Measurements from ENCODE around the gene ESYT1. TPM values are rescaled to one million over a fixed set of nuclear protein-coding genes. Genes with fewer than 3 reads are reported as not detected.
A peak's percentile ranks its signal among the peaks of the same experiment; 100 is the strongest.

ESYT1 gene
- total RNA-seq, 4 donors from 2014 or later, result 151 to 245 (median 214) TPM

GRCh38 chr12:56119361-56119796, 8.7 kb upstream of the ESYT1 start:
- Histone ChIP-seq H3K9me3 (no peaks in the 10 kb centered on the region), H3K4me1 (peaks cover 50 to 71% (median 59%) of the 10 kb centered on the region in 4 donors), H3K4me3 (peak overlapping the region; percentile 66 to 86 (median 78)), H3K27ac (replicated peaks in 1 of 4) (peak overlapping the region; percentile 92 to 98 (median 94)), H3K27me3 (no peaks in the 10 kb centered on the region), H3K36me3 (peaks cover 11 to 27% (median 20%) of the 10 kb centered on the region in 4 donors)
- 0% methylated on average over 2 of the region's 2 CpGs for WGBS
- TF ChIP-seq POLR2AphosphoS5 (IDR thresholded peaks at IDR 0.05), result peak; percentile 67 to 87
- TF ChIP-seq EP300 (IDR thresholded peaks at IDR 0.05), result no peak
- peak; percentile 77 to 96 (median 80) for TF ChIP-seq CTCF (IDR thresholded peaks at IDR 0.05)
- no peak for DNase-seq (ENCODE audit: extremely low spot score)
- intact Hi-C loops (cut with DNase I), result loop anchor here (2.0 kb wide), 2 partner anchors 69 to 105 kb away; partner anchors contain the start of genes NABP2 and SMARCC2

GRCh38 chr12:56120158-56120846, 7.8 kb upstream of the ESYT1 start:
- Histone ChIP-seq H3K27me3 (no peaks in the 10 kb centered on the region), H3K9me3 (no peaks in the 10 kb centered on the region), H3K4me1 (peaks cover 54 to 76% (median 64%) of the 10 kb centered on the region in 4 donors), H3K27ac (replicated peaks in 1 of 4) (peak overlapping the region; percentile 92 to 98 (median 94)), H3K36me3 (peaks cover 11 to 27% (median 20%) of the 10 kb centered on the region in 4 donors), H3K4me3 (no peak overlapping the region)
- no peak for TF ChIP-seq POLR2AphosphoS5 (IDR thresholded peaks at IDR 0.05)
- TF ChIP-seq EP300 (IDR thresholded peaks at IDR 0.05), result no peak
- TF ChIP-seq POLR2A (IDR thresholded peaks at IDR 0.05; ENCODE audit: low read depth), result no peak
- TF ChIP-seq CTCF (IDR thresholded peaks at IDR 0.05), result no peak
- intact Hi-C loops (cut with DNase I), result loop anchor here (10.0 kb wide), 2 partner anchors 344 to 514 kb away; partner anchors contain the start of genes BAZ2A and SPRYD4
- DNase-seq (ENCODE audit: extremely low spot score), result no peak
- 77% methylated on average over 17 of the region's 17 CpGs for whole genome bisulfite sequencing

GRCh38 chr12:56121204-56121870, 6.7 kb upstream of the ESYT1 start:
- peaks cover 60 to 81% (median 69%) of the 10 kb centered on the region in 4 donors for H3K4me1 ChIP-seq
- H3K27me3 ChIP-seq, result no peaks in the 10 kb centered on the region
- H3K36me3 ChIP-seq, result peaks cover 11 to 27% (median 20%) of the 10 kb centered on the region in 4 donors
- WGBS, result 83% methylated on average over 11 of the region's 11 CpGs
- no peaks in the 10 kb centered on the region for H3K9me3 ChIP-seq
- TF ChIP-seq EP300 (IDR thresholded peaks at IDR 0.05), result no peak
- no peak for TF ChIP-seq POLR2A (IDR thresholded peaks at IDR 0.05; ENCODE audit: low read depth)
- no peak for TF ChIP-seq CTCF (IDR thresholded peaks at IDR 0.05)
- no peak for TF ChIP-seq POLR2AphosphoS5 (IDR thresholded peaks at IDR 0.05)
- no peak overlapping the region for H3K4me3 ChIP-seq
- H3K27ac ChIP-seq (replicated peaks in 1 of 4), result peak overlapping the region; percentile 92 to 98 (median 94)
- no peak for DNase-seq (ENCODE audit: extremely low spot score)
- intact Hi-C loops (cut with DNase I), result loop anchor here (10.0 kb wide), 2 partner anchors 343 to 513 kb away; partner anchors contain the start of genes BAZ2A and SPRYD4

GRCh38 chr12:56122637-56123036, 5.4 kb upstream of the ESYT1 start:
- no peak for DNase-seq (ENCODE audit: extremely low spot score)
- Histone ChIP-seq H3K36me3 (peaks cover 11 to 26% (median 20%) of the 10 kb centered on the region in 4 donors), H3K4me3 (no peak overlapping the region), H3K27ac (replicated peaks in 1 of 4) (peak overlapping the region; percentile 70 to 95 (median 93)), H3K9me3 (no peaks in the 10 kb centered on the region), H3K4me1 (peaks cover 71 to 86% (median 80%) of the 10 kb centered on the region in 4 donors), H3K27me3 (no peaks in the 10 kb centered on the region)
- no peak for TF ChIP-seq POLR2AphosphoS5 (IDR thresholded peaks at IDR 0.05)
- no peak for TF ChIP-seq POLR2A (IDR thresholded peaks at IDR 0.05; ENCODE audit: low read depth)
- TF ChIP-seq CTCF (IDR thresholded peaks at IDR 0.05), result no peak
- TF ChIP-seq EP300 (IDR thresholded peaks at IDR 0.05), result no peak
- 69% methylated on average over 2 of the region's 2 CpGs for WGBS
- intact Hi-C loops (cut with DNase I), result loop anchor here (10.0 kb wide), 2 partner anchors 342 to 512 kb away; partner anchors contain the start of genes BAZ2A and SPRYD4
